Measurements from ENCODE around the gene PRSS2. TPM values are rescaled to one million over a fixed set of nuclear protein-coding genes. Genes with fewer than 3 reads are reported as not detected.

PRSS2 gene
- polyA plus RNA-seq, 1 donor: 60.4 TPM

DNA sequence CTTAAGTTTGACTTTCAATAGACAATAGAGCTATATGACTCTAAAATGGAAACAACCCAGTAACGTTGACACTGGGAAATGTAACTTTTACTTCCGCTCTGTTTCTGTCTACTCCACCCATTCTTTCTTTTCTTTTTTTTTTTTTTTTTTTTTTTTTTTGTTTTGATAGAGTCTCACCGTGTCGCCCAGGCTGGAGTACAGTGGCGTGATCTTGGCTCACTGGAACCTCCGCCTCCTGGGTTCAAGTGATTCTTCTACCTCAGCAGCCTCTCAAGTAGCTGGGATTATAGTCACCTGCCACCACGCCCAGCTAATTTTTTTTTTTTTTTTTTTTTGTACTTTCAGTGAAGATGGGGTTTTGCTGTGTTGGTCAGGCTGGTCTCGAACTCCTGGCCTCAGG, 13.9 kb downstream of the PRSS2 start:
- DNase-seq: no peak
- Histone ChIP-seq H3K27me3 (ENCODE audit: control insufficient read depth, insufficient read depth, low read length) (peaks cover 9% of the 10 kb centered on the region), H3K4me1 (ENCODE audit: control insufficient read depth, insufficient read depth, low read length) (peaks cover 2% of the 10 kb centered on the region), H3K9me3 (ENCODE audit: control insufficient read depth, low read depth, low read length) (no peaks in the 10 kb centered on the region), H3K27ac (ENCODE audit: low read length) (no peak overlapping the region), H3K4me3 (ENCODE audit: low read length) (no peak overlapping the region), H3K36me3 (ENCODE audit: control insufficient read depth, insufficient read depth, low read length) (no peaks in the 10 kb centered on the region)
- WGBS (ENCODE audit: insufficient coverage, low lambda C conversion rate): no CpG with 5 or more reads among the region's 8 CpGs

- Histone ChIP-seq H3K4me3 (ENCODE audit: low read length) (no peak overlapping the region), H3K27ac (ENCODE audit: low read length) (no peak overlapping the region), H3K9me3 (ENCODE audit: control insufficient read depth, low read depth, low read length) (no peaks in the 10 kb centered on the region), H3K27me3 (ENCODE audit: control insufficient read depth, insufficient read depth, low read length) (peaks cover 12% of the 10 kb centered on the region), H3K36me3 (ENCODE audit: control insufficient read depth, insufficient read depth, low read length) (no peaks in the 10 kb centered on the region), H3K4me1 (ENCODE audit: control insufficient read depth, insufficient read depth, low read length) (peaks cover 2% of the 10 kb centered on the region)
- no CpG with 5 or more reads among the region's 8 CpGs for WGBS (ENCODE audit: insufficient coverage, low lambda C conversion rate)
- DNase-seq: peak in 1 of 2 donors; percentile 13
Observed at GRCh38 chr7:142785841-142786250, 15.1 kb downstream of the PRSS2 start.

GRCh38 chr7:142787034-142787768, 16.4 kb downstream of the PRSS2 start:
- peaks cover 2% of the 10 kb centered on the region for H3K4me1 ChIP-seq (ENCODE audit: control insufficient read depth, insufficient read depth, low read length)
- no peak overlapping the region for H3K27ac ChIP-seq (ENCODE audit: low read length)
- peaks cover 16% of the 10 kb centered on the region for H3K27me3 ChIP-seq (ENCODE audit: control insufficient read depth, insufficient read depth, low read length)
- H3K4me3 ChIP-seq (ENCODE audit: low read length): no peak overlapping the region
- no peaks in the 10 kb centered on the region for H3K9me3 ChIP-seq (ENCODE audit: control insufficient read depth, low read depth, low read length)
- no CpG with 5 or more reads among the region's 11 CpGs for WGBS (ENCODE audit: insufficient coverage, low lambda C conversion rate)
- no peak for DNase-seq
- H3K36me3 ChIP-seq (ENCODE audit: control insufficient read depth, insufficient read depth, low read length): no peaks in the 10 kb centered on the region

GRCh38 chr7:142787783-142788182, 17.0 kb downstream of the PRSS2 start:
- H3K27me3 ChIP-seq (ENCODE audit: control insufficient read depth, insufficient read depth, low read length): peaks cover 18% of the 10 kb centered on the region
- H3K9me3 ChIP-seq (ENCODE audit: control insufficient read depth, low read depth, low read length): no peaks in the 10 kb centered on the region
- H3K4me1 ChIP-seq (ENCODE audit: control insufficient read depth, insufficient read depth, low read length): peaks cover 2% of the 10 kb centered on the region
- no CpG with 5 or more reads among the region's 6 CpGs for WGBS (ENCODE audit: insufficient coverage, low lambda C conversion rate)
- H3K27ac ChIP-seq (ENCODE audit: low read length): no peak overlapping the region
- DNase-seq: no peak
- H3K4me3 ChIP-seq (ENCODE audit: low read length): no peak overlapping the region
- H3K36me3 ChIP-seq (ENCODE audit: control insufficient read depth, insufficient read depth, low read length): no peaks in the 10 kb centered on the region

- peaks cover 23% of the 10 kb centered on the region for H3K27me3 ChIP-seq (ENCODE audit: control insufficient read depth, insufficient read depth, low read length)
- H3K27ac ChIP-seq (ENCODE audit: low read length): no peak overlapping the region
- no peaks in the 10 kb centered on the region for H3K9me3 ChIP-seq (ENCODE audit: control insufficient read depth, low read depth, low read length)
- H3K36me3 ChIP-seq (ENCODE audit: control insufficient read depth, insufficient read depth, low read length): no peaks in the 10 kb centered on the region
- H3K4me3 ChIP-seq (ENCODE audit: low read length): no peak overlapping the region
- DNase-seq: no peak
- WGBS (ENCODE audit: insufficient coverage, low lambda C conversion rate): 100% methylated on average over 2 of the region's 10 CpGs
- H3K4me1 ChIP-seq (ENCODE audit: control insufficient read depth, insufficient read depth, low read length): no peaks in the 10 kb centered on the region
Observed at GRCh38 chr7:142788303-142789289, 17.8 kb downstream of the PRSS2 start.

DNA sequence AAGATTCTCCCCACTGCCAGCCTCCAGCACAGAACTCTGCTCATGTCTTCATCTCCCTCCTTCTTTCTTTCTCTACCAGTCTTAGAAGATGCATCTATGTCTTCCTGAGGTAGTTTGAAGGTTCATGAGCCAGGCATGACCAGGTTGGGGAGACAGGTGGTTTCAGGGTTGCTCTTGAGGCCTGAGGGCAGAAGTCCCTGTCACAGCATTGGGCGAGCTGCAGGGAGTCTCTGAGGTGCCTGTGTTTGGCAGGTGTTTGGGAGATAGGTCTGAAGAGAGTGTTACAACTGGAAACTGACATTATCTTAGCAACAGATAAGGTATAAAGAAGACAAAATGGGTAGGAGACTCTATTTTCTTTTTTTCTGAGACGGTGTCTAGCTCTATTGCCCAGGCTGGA, 18.7 kb downstream of the PRSS2 start:
- no peaks in the 10 kb centered on the region for H3K9me3 ChIP-seq (ENCODE audit: control insufficient read depth, low read depth, low read length)
- H3K27me3 ChIP-seq (ENCODE audit: control insufficient read depth, insufficient read depth, low read length): peaks cover 30% of the 10 kb centered on the region
- no peaks in the 10 kb centered on the region for H3K36me3 ChIP-seq (ENCODE audit: control insufficient read depth, insufficient read depth, low read length)
- no peak overlapping the region for H3K27ac ChIP-seq (ENCODE audit: low read length)
- DNase-seq: no peak
- H3K4me1 ChIP-seq (ENCODE audit: control insufficient read depth, insufficient read depth, low read length): no peaks in the 10 kb centered on the region
- WGBS (ENCODE audit: insufficient coverage, low lambda C conversion rate): no CpG with 5 or more reads among the region's 2 CpGs
- H3K4me3 ChIP-seq (ENCODE audit: low read length): peak overlapping the region; percentile 0

GRCh38 chr7:142790056-142790455, 19.3 kb downstream of the PRSS2 start:
- no peaks in the 10 kb centered on the region for H3K9me3 ChIP-seq (ENCODE audit: control insufficient read depth, low read depth, low read length)
- no peaks in the 10 kb centered on the region for H3K4me1 ChIP-seq (ENCODE audit: control insufficient read depth, insufficient read depth, low read length)
- no peak for DNase-seq
- peaks cover 37% of the 10 kb centered on the region for H3K27me3 ChIP-seq (ENCODE audit: control insufficient read depth, insufficient read depth, low read length)
- no peak overlapping the region for H3K4me3 ChIP-seq (ENCODE audit: low read length)
- no peak overlapping the region for H3K27ac ChIP-seq (ENCODE audit: low read length)
- H3K36me3 ChIP-seq (ENCODE audit: control insufficient read depth, insufficient read depth, low read length): no peaks in the 10 kb centered on the region
- WGBS (ENCODE audit: insufficient coverage, low lambda C conversion rate): 80% methylated on average over 1 of the region's 3 CpGs

GRCh38 chr7:142790555-142790954, 19.8 kb downstream of the PRSS2 start:
- Histone ChIP-seq H3K4me3 (ENCODE audit: low read length) (no peak overlapping the region), H3K27me3 (ENCODE audit: control insufficient read depth, insufficient read depth, low read length) (peaks cover 42% of the 10 kb centered on the region)
- no CpG with 5 or more reads among the region's 1 CpG for WGBS (ENCODE audit: insufficient coverage, low lambda C conversion rate)

GRCh38 chr7:142791502-142791901, 20.7 kb downstream of the PRSS2 start:
- no peak for DNase-seq
- no CpG with 5 or more reads among the region's 7 CpGs for WGBS (ENCODE audit: insufficient coverage, low lambda C conversion rate)
- no peak overlapping the region for H3K27ac ChIP-seq (ENCODE audit: low read length)
- no peak overlapping the region for H3K4me3 ChIP-seq (ENCODE audit: low read length)
- peaks cover 51% of the 10 kb centered on the region for H3K27me3 ChIP-seq (ENCODE audit: control insufficient read depth, insufficient read depth, low read length)
- H3K4me1 ChIP-seq (ENCODE audit: control insufficient read depth, insufficient read depth, low read length): no peaks in the 10 kb centered on the region
- H3K9me3 ChIP-seq (ENCODE audit: control insufficient read depth, low read depth, low read length): no peaks in the 10 kb centered on the region
- H3K36me3 ChIP-seq (ENCODE audit: control insufficient read depth, insufficient read depth, low read length): no peaks in the 10 kb centered on the region

More at GRCh38 chr7:142790555-142790954, 19.8 kb downstream of the PRSS2 start:
- no peaks in the 10 kb centered on the region for H3K9me3 ChIP-seq (ENCODE audit: control insufficient read depth, low read depth, low read length)
- DNase-seq: no peak
- H3K4me1 ChIP-seq (ENCODE audit: control insufficient read depth, insufficient read depth, low read length): no peaks in the 10 kb centered on the region
- no peaks in the 10 kb centered on the region for H3K36me3 ChIP-seq (ENCODE audit: control insufficient read depth, insufficient read depth, low read length)
- H3K27ac ChIP-seq (ENCODE audit: low read length): no peak overlapping the region

DNA sequence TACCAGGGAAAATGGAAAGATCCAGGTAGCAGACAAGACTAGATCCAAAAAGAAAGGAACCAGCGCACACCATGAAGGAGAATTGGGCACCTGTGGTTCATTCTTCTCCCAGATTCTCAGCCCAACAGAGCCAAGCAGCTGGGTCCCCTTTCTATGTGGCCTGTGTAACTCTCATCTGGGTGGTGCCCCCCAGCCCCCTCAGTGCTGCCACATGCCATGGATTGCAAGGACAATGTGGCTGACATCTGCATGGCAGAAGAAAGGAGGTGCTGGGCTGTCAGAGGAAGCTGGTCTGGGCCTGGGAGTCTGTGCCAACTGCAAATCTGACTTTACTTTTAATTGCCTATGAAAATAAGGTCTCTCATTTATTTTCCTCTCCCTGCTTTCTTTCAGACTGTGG, 21.4 kb downstream of the PRSS2 start:
- no peaks in the 10 kb centered on the region for H3K9me3 ChIP-seq (ENCODE audit: control insufficient read depth, low read depth, low read length)
- no peak overlapping the region for H3K4me3 ChIP-seq (ENCODE audit: low read length)
- H3K4me1 ChIP-seq (ENCODE audit: control insufficient read depth, insufficient read depth, low read length): peaks cover 2% of the 10 kb centered on the region
- peaks cover 57% of the 10 kb centered on the region for H3K27me3 ChIP-seq (ENCODE audit: control insufficient read depth, insufficient read depth, low read length)
- no CpG with 5 or more reads among the region's 1 CpG for WGBS (ENCODE audit: insufficient coverage, low lambda C conversion rate)
- DNase-seq: no peak
- no peaks in the 10 kb centered on the region for H3K36me3 ChIP-seq (ENCODE audit: control insufficient read depth, insufficient read depth, low read length)
- no peak overlapping the region for H3K27ac ChIP-seq (ENCODE audit: low read length)
